Ectodermal cell (in vitro differentiated cells): ENCODE measurements around the gene NEK2.
"Not testable (repeated sequence)": the region's sequence is repeated elsewhere in the genome, so short reads cannot be mapped to it uniquely, and the experiment has no call there.

Experiments
- H3K27ac ChIP-seq: 2 replicates; pipeline ENCODE4 v1.7.0; 2013; ENCODE audit warnings: mild to moderate bottlenecking, low read depth, low read length; ENCODE audit not compliant: insufficient read depth, poor library complexity, severe bottlenecking
- H3K27me3 ChIP-seq: 2 replicates; pipeline ENCODE4 v1.7.0; 2013; ENCODE audit warnings: mild to moderate bottlenecking, low read length; ENCODE audit not compliant: insufficient read depth, control insufficient read depth, poor library complexity, severe bottlenecking
- H3K36me3 ChIP-seq: one replicate; pipeline ENCODE4 v1.7.0; 2013; ENCODE audit warnings: low read length; ENCODE audit not compliant: control insufficient read depth, insufficient read depth
- H3K4me1 ChIP-seq: one replicate; pipeline ENCODE4 v1.7.0; 2013; ENCODE audit warnings: low read length; ENCODE audit not compliant: control insufficient read depth, insufficient read depth
- H3K4me3 ChIP-seq: 2 replicates; pipeline ENCODE4 v1.7.0; 2013; ENCODE audit warnings: low read depth, low read length, control low read depth; ENCODE audit not compliant: insufficient read depth
- H3K9me3 ChIP-seq: 2 replicates; pipeline ENCODE4 v1.7.0; 2013; ENCODE audit warnings: mild to moderate bottlenecking, low read length, moderate library complexity; ENCODE audit not compliant: control insufficient read depth
- WGBS, 2 experiments: methylation state at CpG; one replicate each; pipeline ENCODE4 v1.1.7; 2013; ENCODE audit warnings: missing lambda C conversion rate in 2 of 2; 5-methylcytosine and 5-hydroxymethylcytosine counted together

NEK2 gene

DNA sequence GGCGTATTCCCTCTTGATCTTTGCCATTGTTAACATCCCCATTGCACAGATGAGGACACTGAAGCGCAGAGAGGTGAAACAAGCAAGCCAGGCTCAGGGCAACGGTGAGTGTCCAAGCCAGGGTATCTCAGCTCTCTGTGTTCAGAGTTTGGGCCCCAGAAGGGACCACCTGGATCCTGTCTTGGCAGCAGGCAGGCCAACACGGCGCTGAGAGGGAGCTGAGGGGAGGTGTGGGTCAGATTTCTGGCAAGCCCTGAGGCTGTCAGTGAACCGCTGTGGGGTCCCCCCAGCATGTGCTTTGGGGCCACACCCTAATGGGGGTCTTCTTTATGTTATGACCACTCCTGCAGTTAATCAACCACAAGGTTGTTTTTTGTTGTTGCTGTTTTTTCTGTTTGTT, 23.1 kb downstream of the NEK2 start:
- H3K4me1 ChIP-seq: peaks cover 10% of the 10 kb centered on the region
- H3K9me3 ChIP-seq: no peaks in the 10 kb centered on the region
- H3K36me3 ChIP-seq: no peaks in the 10 kb centered on the region
- H3K27me3 ChIP-seq: no peaks in the 10 kb centered on the region
- no peak overlapping the region for H3K27ac ChIP-seq
- 93 to 94% methylated on average over 6 of the region's 6 CpGs for WGBS, 2 experiments
- H3K4me3 ChIP-seq: no peak overlapping the region

DNA sequence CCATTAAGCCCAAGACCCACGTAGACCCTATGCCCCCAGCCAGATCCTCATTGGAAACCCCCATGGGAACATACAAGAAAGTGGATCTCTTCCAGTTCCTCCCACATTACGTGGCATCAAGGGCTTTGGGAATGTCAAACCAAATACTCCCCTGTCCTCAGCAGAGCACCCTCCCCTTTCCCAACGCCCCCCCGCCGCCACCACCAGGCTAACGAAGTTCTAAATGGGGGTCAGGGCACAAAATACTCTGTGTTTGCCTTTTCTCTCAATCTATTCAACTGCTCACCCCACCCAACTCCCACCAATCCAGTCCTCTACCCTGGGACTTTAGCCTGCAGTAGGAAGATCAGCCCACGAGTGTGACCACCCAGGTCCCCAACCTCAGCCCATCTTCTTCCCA, 24.5 kb downstream of the NEK2 start:
- WGBS, 2 experiments: 90% methylated on average over 7 of the region's 7 CpGs
- peaks cover 10% of the 10 kb centered on the region for H3K4me1 ChIP-seq
- H3K36me3 ChIP-seq: no peaks in the 10 kb centered on the region

DNA sequence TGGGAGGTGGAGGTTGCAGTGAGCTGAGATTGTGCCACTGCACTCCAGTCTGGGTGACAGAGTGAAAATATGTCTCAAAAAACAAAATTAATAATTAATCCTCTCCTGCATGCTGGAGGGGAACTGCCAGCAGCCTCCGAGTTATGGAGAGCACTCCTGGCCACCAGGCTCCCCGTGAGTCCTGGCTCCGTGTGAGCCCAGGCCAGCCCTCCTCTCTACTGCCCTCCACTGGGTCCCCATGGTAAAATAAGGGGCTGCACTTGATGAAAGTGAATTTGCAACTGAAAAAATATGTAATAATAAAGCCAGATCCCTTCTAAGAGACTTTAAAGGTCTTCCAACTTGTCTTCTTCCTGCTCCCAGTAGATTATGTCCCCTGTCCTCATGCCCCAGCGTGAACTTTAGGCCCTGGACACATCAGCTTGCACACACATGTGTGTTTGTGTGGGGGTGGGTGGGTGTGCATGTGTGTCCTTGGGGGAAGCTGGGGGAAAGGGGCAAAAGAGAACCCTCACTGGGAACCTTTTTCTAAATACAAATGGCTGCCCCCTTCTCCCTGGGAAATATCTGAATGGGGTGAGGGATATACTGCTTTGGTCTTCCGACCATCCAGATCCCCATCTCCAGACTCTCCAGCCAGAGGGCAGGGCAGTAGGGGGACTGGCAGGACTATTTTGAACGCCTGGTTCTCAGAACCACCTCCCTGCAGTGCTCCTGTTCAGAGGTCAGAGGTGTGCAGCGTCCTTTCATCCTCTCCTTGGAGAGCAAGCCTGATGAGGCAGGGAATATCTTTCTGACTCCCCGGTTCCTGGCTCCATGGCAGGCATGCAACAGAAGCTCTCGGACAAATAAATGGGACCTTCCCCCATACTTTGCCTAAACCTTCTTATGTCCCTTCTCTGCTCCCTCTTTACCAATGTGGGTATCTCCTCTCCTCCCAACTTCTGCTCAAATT, 26.2 kb downstream of the NEK2 start:
- H3K4me3 ChIP-seq: no peak overlapping the region
- H3K27ac ChIP-seq: no peak overlapping the region
- no peaks in the 10 kb centered on the region for H3K36me3 ChIP-seq
- 74 to 84% methylated on average over 9 of the region's 9 CpGs for WGBS, 2 experiments
- no peaks in the 10 kb centered on the region for H3K27me3 ChIP-seq
- H3K4me1 ChIP-seq: peaks cover 2% of the 10 kb centered on the region
- H3K9me3 ChIP-seq: no peaks in the 10 kb centered on the region

More for the DNA sequence above, 24.5 kb downstream of the NEK2 start:
- H3K9me3 ChIP-seq: no peaks in the 10 kb centered on the region
- H3K27me3 ChIP-seq: no peaks in the 10 kb centered on the region
- no peak overlapping the region for H3K27ac ChIP-seq
- no peak overlapping the region for H3K4me3 ChIP-seq

DNA sequence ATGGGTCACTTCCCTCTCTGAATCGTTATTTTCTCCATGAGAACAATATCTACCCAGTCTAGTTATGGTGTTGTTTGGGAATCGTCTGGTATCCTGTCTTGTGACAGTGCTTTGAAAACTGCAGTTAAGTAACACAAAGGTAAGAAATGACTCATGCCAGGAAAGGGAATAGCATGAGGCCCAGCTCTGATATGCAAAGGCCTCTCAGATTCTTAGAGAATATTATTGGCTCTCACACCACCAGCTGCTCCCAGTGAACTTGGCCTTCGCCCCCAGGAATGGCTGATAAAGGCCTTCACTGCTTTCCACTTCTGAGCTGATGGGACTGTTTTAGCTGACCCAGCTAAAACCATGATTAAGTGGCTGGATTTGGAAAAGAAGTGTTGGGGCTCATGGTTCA, 27.1 kb downstream of the NEK2 start:
- Histone ChIP-seq H3K27ac (no peak overlapping the region), H3K4me1 (no peaks in the 10 kb centered on the region)
- 89 to 96% methylated on average over 3 of the region's 3 CpGs for WGBS, 2 experiments

DNA sequence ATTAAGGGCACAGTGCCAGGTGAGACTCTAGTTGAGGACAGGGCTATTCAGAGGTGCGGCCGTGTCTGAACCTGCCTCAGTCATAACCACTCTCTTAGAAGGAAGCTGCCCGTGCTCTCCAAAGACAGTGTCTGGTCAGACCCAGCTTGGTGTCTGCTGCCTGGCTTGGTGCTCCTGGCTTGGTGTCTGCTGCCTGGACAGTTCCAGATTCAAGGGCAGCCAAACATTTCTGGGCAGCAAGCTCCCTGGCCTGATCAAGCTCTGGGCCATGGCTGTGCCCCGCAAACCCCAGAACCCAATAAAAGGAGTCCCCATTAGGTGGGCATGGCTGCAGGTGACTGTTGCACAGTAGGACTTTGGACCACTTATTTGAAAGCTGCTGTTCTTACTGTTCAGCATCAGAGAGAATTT, 27.7 kb downstream of the NEK2 start:
- Histone ChIP-seq H3K27ac (no peak overlapping the region), H3K27me3 (no peaks in the 10 kb centered on the region), H3K4me3 (no peak overlapping the region), H3K4me1 (no peaks in the 10 kb centered on the region), H3K36me3 (no peaks in the 10 kb centered on the region), H3K9me3 (no peaks in the 10 kb centered on the region)
- 96% methylated on average over 4 of the region's 4 CpGs for WGBS, 2 experiments

More for the DNA sequence above, 27.1 kb downstream of the NEK2 start:
- Histone ChIP-seq H3K4me3 (no peak overlapping the region), H3K9me3 (no peaks in the 10 kb centered on the region), H3K27me3 (no peaks in the 10 kb centered on the region), H3K36me3 (no peaks in the 10 kb centered on the region)

- WGBS, 2 experiments: 86 to 87% methylated on average over 1 of the region's 1 CpG
- Histone ChIP-seq H3K9me3 (no peaks in the 10 kb centered on the region), H3K27ac (no peak overlapping the region), H3K4me3 (no peak overlapping the region), H3K36me3 (no peaks in the 10 kb centered on the region), H3K27me3 (no peaks in the 10 kb centered on the region), H3K4me1 (no peaks in the 10 kb centered on the region)
Observed at GRCh38 chr1:211646566-211646965, 28.9 kb downstream of the NEK2 start.

DNA sequence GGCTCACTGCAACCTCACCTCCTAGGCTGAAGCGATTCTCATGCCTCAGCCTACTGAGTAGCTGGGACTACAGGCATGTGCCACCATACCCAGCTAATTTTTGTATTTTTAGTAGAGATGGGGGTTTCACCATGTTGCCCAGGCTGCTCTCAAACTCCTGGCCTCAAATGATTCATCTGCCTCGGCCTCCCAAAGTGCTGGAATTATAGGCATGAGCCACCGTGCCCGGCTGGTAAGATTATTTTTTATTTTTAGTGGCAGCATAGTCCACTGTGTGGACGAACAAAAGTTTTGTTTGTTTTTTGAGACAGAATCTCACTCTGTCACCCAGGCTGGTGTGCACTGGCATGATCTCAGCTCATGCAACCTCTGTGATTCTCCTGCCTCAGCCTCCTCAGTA, 29.8 kb downstream of the NEK2 start:
- H3K27me3 ChIP-seq, H3K4me3 ChIP-seq, H3K9me3 ChIP-seq, H3K4me1 ChIP-seq, H3K27ac ChIP-seq, H3K36me3 ChIP-seq: not testable (repeated sequence)
- WGBS, 2 experiments: 88 to 92% methylated on average over 5 of the region's 5 CpGs

DNA sequence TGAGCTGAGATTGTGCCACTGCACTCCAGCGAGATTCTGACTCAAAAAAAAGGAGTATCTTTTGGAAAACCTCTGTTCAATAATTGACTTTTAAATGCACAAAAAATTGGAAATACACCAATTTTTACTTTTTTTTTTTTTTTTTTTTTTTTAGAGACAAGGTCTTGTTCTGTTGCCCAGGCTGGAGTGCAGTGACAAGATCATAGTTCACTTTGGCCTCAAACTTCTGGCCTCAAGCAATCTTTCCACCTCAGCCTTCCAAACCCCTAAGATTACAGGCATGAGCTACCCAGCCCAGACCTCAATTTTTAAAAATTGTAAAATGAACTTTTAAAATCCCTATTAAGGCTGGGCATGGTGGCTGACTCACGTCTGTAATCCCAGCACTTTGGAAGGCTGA, 30.8 kb downstream of the NEK2 start:
- no peaks in the 10 kb centered on the region for H3K27me3 ChIP-seq
- H3K4me1 ChIP-seq: no peaks in the 10 kb centered on the region
- H3K36me3 ChIP-seq: no peaks in the 10 kb centered on the region
- no peak overlapping the region for H3K4me3 ChIP-seq
- WGBS, 2 experiments: 94 to 97% methylated on average over 2 of the region's 2 CpGs
- H3K27ac ChIP-seq: no peak overlapping the region
- no peaks in the 10 kb centered on the region for H3K9me3 ChIP-seq

- H3K4me3 ChIP-seq: no peak overlapping the region
- no peaks in the 10 kb centered on the region for H3K36me3 ChIP-seq
- H3K4me1 ChIP-seq: no peaks in the 10 kb centered on the region
- 72 to 74% methylated on average over 20 of the region's 20 CpGs for WGBS, 2 experiments
- no peaks in the 10 kb centered on the region for H3K27me3 ChIP-seq
- no peaks in the 10 kb centered on the region for H3K9me3 ChIP-seq
- H3K27ac ChIP-seq: no peak overlapping the region
Observed at GRCh38 chr1:211643324-211644212, 31.9 kb downstream of the NEK2 start.

GRCh38 chr1:211642870-211643269, 32.6 kb downstream of the NEK2 start:
- Histone ChIP-seq H3K36me3 (no peaks in the 10 kb centered on the region), H3K27me3 (no peaks in the 10 kb centered on the region), H3K4me1 (no peaks in the 10 kb centered on the region), H3K27ac (no peak overlapping the region), H3K9me3 (no peaks in the 10 kb centered on the region), H3K4me3 (no peak overlapping the region)
- 92 to 96% methylated on average over 4 of the region's 4 CpGs for WGBS, 2 experiments
